Caco-2 (cell line): ENCODE measurements around the gene LMAN2. TPM values are rescaled to one million over a fixed set of nuclear protein-coding genes. Genes with fewer than 3 reads are reported as not detected.

Experiments
- BruUV-seq: library from RNA; stranded (reverse); fragments of 400-500 nt; replicated peaks from 2 replicates; lab custom pipeline; 2021; lab: Mats Ljungman, UMichigan
- CTCF ChIA-PET: fragments of 300-600 bp; sonication (Branson Sonifier 250); formaldehyde crosslinking; loops from one replicate; lab custom pipeline; 2022; ENCODE audit warnings: antibody characterized with exemption; lab: Charles Lee
- POLR2A ChIA-PET: fragments of 300-600 bp; sonication (Branson Sonifier 250); formaldehyde crosslinking; loops from one replicate; lab custom pipeline; 2022; ENCODE audit warnings: antibody characterized with exemption; lab: Charles Lee
- DNase-seq, 2 experiments: peaks; one replicate each; pipeline versions ENCODE4 v3.0.0 to v3.0.0-alpha.2; 2020 to 2022
- H3K27me3 ChIP-seq: replicated peaks from 2 replicates; pipeline ENCODE4 v1.6.0; 2011; ENCODE audit warnings: low read length; ENCODE audit not compliant: control insufficient read depth, insufficient read depth
- H3K36me3 ChIP-seq: 2 replicates; pipeline ENCODE4 v1.5.1; 2011; ENCODE audit warnings: low read length; ENCODE audit not compliant: control insufficient read depth, insufficient read depth
- H3K4me1 ChIP-seq: fragments of 250-450 bp; sonication (Bioruptor Pico); 2 replicates; pipeline ENCODE4 v1.5.1; 2020; ENCODE audit warnings: mild to moderate bottlenecking
- H3K4me3 ChIP-seq: 2 replicates; pipeline ENCODE4 v1.5.1; 2011; ENCODE audit warnings: low read depth, mild to moderate bottlenecking, control low read depth, low read length
- H3K9me3 ChIP-seq: fragments of 250-450 bp; sonication (Bioruptor Pico); 2 replicates; pipeline ENCODE4 v1.5.1; 2020; ENCODE audit warnings: mild to moderate bottlenecking, moderate library complexity
- H3K27ac Mint-ChIP-seq: one replicate; pipeline ENCODE4 v1.8.0; 2022; ENCODE audit warnings: mixed read lengths; ENCODE audit not compliant: unreplicated experiment
- H3K27me3 Mint-ChIP-seq: one replicate; pipeline ENCODE4 v1.8.0; 2022; ENCODE audit warnings: mixed read lengths; ENCODE audit not compliant: insufficient read depth, unreplicated experiment
- H3K36me3 Mint-ChIP-seq: one replicate; pipeline ENCODE4 v1.8.0; 2022; ENCODE audit warnings: mild to moderate bottlenecking, mixed read lengths; ENCODE audit not compliant: insufficient read depth, unreplicated experiment
- H3K4me1 Mint-ChIP-seq: one replicate; pipeline ENCODE4 v1.8.0; 2022; ENCODE audit warnings: low read depth, mixed read lengths; ENCODE audit not compliant: unreplicated experiment
- H3K4me3 Mint-ChIP-seq: one replicate; pipeline ENCODE4 v1.8.0; 2022; ENCODE audit warnings: mild to moderate bottlenecking, moderate library complexity, mixed read lengths; ENCODE audit not compliant: unreplicated experiment
- H3K9me3 Mint-ChIP-seq: one replicate; pipeline ENCODE4 v1.8.0; 2022; ENCODE audit warnings: mixed read lengths; ENCODE audit not compliant: unreplicated experiment
- CTCF ChIP-seq, 2 experiments: fragments of 200-600 bp in 1 of 2; IDR thresholded peaks; 1 replicate in 1 of 2; 2 replicates in 1 of 2; pipeline versions ENCODE4 v1.5.1 to v1.8.0; 2011 to 2022; ENCODE audit warnings: antibody characterized with exemption in 1 of 2, control low read depth in 1 of 2, inconsistent platforms in 1 of 2, low read depth in 1 of 2, low read length in 1 of 2, mild to moderate bottlenecking in 1 of 2, moderate library complexity in 1 of 2; ENCODE audit not compliant: insufficient read depth in 1 of 2, severe bottlenecking in 1 of 2, unreplicated experiment in 1 of 2
- intact Hi-C: fragments of 100-400 bp; cut with micrococcal nuclease; formaldehyde crosslinking; loops from one replicate; pipeline ENCODE4 v1.10.0; 2022; ENCODE audit not compliant: unreplicated experiment
- total RNA-seq: library from RNA; stranded (reverse); gene quantifications from 2 replicates; pipeline ENCODE4 v1.2.3, GENCODE V29; 2022

LMAN2 gene
- total RNA-seq, 1 experiment from 2014 or later, result 241 TPM

- Histone ChIP-seq H3K4me3 (no peak overlapping the region), H3K9me3 (no peaks in the 10 kb centered on the region), H3K27me3 (no peaks in the 10 kb centered on the region), H3K4me1 (no peaks in the 10 kb centered on the region), H3K36me3 (peaks cover 1% of the 10 kb centered on the region; the same call in 1 of the 2 replicates)
- Mint-ChIP-seq H3K4me3 (no peak overlapping the region), H3K36me3 (peaks cover 71% of the 10 kb centered on the region), H3K4me1 (peaks cover 11% of the 10 kb centered on the region), H3K9me3 (no peaks in the 10 kb centered on the region), H3K27ac (peak overlapping the region; percentile 41), H3K27me3 (no peaks in the 10 kb centered on the region)
- BruUV-seq, result no TSS peak
- CTCF ChIA-PET, result interaction anchor here (0.6 to 1.1 kb wide), 5 partner anchors 11 to 37 kb away, joined by 3 to 8 read pairs (median 4); no protein-coding TSS in a partner anchor
- intact Hi-C loops, result loop anchor here (1.0 kb wide), 2 partner anchors 19 to 223 kb away; no protein-coding TSS in a partner anchor
- POLR2A ChIA-PET, result interaction anchor here (1.0 kb wide), 1 partner anchor 15 kb away, joined by 4 read pairs; no protein-coding TSS in a partner anchor
- no peak for DNase-seq
- TF ChIP-seq CTCF (IDR thresholded peaks at IDR 0.05; ENCODE audit: insufficient read depth in 1 of 2, low read depth in 1 of 2, low read length in 1 of 2, severe bottlenecking in 1 of 2, unreplicated experiment in 1 of 2), result no peak
These were observed 14.6 kb downstream of the LMAN2 start for GRCh38 chr5:177336603-177337494.

GRCh38 chr5:177336112-177336511 is 15.4 kb downstream of the LMAN2 start:
- no peak overlapping the region for H3K4me3 Mint-ChIP-seq
- no peaks in the 10 kb centered on the region for H3K9me3 ChIP-seq
- H3K27me3 Mint-ChIP-seq, result no peaks in the 10 kb centered on the region
- BruUV-seq, result no TSS peak
- ChIA-PET CTCF (interaction anchor here (0.6 to 1.1 kb wide), 5 partner anchors 11 to 211 kb away, joined by 3 to 8 read pairs (median 4); no protein-coding TSS in a partner anchor), POLR2A (interaction anchor here (1.0 kb wide), 1 partner anchor 16 kb away, joined by 4 read pairs; no protein-coding TSS in a partner anchor)
- DNase-seq, result peak in 1 of 2 experiments; percentile 65
- H3K27ac Mint-ChIP-seq, result peak overlapping the region; percentile 41
- peaks cover 71% of the 10 kb centered on the region for H3K36me3 Mint-ChIP-seq
- TF ChIP-seq CTCF (IDR thresholded peaks at IDR 0.05; ENCODE audit: insufficient read depth in 1 of 2, low read depth in 1 of 2, low read length in 1 of 2, severe bottlenecking in 1 of 2, unreplicated experiment in 1 of 2), result peak; percentile 53 to 71
- H3K4me3 ChIP-seq, result no peak overlapping the region
- peaks cover 1% of the 10 kb centered on the region; the same call in 1 of the 2 replicates for H3K36me3 ChIP-seq
- no peaks in the 10 kb centered on the region for H3K27me3 ChIP-seq
- no peaks in the 10 kb centered on the region for H3K4me1 ChIP-seq
- no peaks in the 10 kb centered on the region for H3K9me3 Mint-ChIP-seq
- H3K4me1 Mint-ChIP-seq, result peaks cover 7% of the 10 kb centered on the region
- intact Hi-C loops, result loop anchor here (1.0 kb wide), 2 partner anchors 18 to 222 kb away; no protein-coding TSS in a partner anchor

GRCh38 chr5:177335701-177336065 is 15.8 kb downstream of the LMAN2 start:
- H3K4me3 ChIP-seq, result no peak overlapping the region
- no peaks in the 10 kb centered on the region for H3K27me3 ChIP-seq
- H3K4me1 Mint-ChIP-seq, result peaks cover 7% of the 10 kb centered on the region
- DNase-seq, result no peak
- H3K27me3 Mint-ChIP-seq, result no peaks in the 10 kb centered on the region
- H3K9me3 Mint-ChIP-seq, result no peaks in the 10 kb centered on the region
- peaks cover 1% of the 10 kb centered on the region; the same call in 1 of the 2 replicates for H3K36me3 ChIP-seq
- ChIA-PET POLR2A (interaction anchor here (1.0 kb wide), 1 partner anchor 16 kb away, joined by 4 read pairs; no protein-coding TSS in a partner anchor), CTCF (interaction anchor here (0.6 to 1.1 kb wide), 5 partner anchors 10 to 210 kb away, joined by 3 to 8 read pairs (median 4); no protein-coding TSS in a partner anchor)
- intact Hi-C loops, result loop anchor here (1.0 kb wide), 2 partner anchors 17 to 221 kb away; no protein-coding TSS in a partner anchor
- no peaks in the 10 kb centered on the region for H3K4me1 ChIP-seq
- TF ChIP-seq CTCF (IDR thresholded peaks at IDR 0.05; ENCODE audit: insufficient read depth in 1 of 2, low read depth in 1 of 2, low read length in 1 of 2, severe bottlenecking in 1 of 2, unreplicated experiment in 1 of 2), result no peak
- peaks cover 73% of the 10 kb centered on the region for H3K36me3 Mint-ChIP-seq
- H3K27ac Mint-ChIP-seq, result peak overlapping the region; percentile 41
- H3K4me3 Mint-ChIP-seq, result no peak overlapping the region
- H3K9me3 ChIP-seq, result no peaks in the 10 kb centered on the region
- no TSS peak for BruUV-seq
